ENCODE results near the gene LRRC49. TPM values are rescaled to one million over a fixed set of nuclear protein-coding genes. Genes with fewer than 3 reads are reported as not detected.

LRRC49 gene
- total and polyA plus RNA-seq, 2 donors (not counting 3 experiments of a cell fraction or from before 2014, with no cell fraction given), result 3.0 to 6.6 TPM

DNA sequence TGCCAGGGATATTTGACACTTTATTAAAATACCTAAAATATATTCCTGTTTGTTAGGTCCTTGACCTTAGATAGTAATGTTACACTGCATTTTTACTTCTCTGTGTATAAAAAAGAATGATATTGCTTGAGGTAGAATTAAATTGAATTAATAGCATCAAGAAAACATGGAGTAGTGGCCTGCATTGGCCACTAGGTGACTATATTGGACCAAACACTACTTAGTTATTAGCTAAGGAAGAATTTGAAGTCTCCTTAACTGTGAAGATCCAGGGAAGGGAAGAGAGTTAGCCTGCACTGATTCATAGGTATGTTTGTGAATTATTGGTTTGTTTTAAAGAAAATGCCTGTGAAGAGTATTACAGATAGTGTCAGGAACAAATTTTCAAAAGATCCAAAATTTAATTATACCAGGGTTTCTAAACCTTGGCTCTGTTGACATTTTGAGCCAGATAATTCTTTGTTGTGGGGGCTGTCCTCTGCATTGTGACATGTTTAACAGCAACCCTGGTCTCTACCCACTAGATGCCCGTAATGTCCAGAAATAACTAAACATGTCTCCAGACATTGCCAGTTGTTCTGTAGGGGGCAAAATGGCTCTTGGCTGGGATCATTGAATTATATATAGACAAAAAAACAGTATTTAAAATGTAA lies 119.0 kb downstream of the LRRC49 start:
- Histone ChIP-seq H3K4me2 (ENCODE audit: insufficient read depth, low read length) (no peak overlapping the region), H2AFZ (ENCODE audit: low read depth, low read length) (no peak overlapping the region), H3K9me1 (replicated peaks; ENCODE audit: control insufficient read depth, extremely low read depth, insufficient read depth, low read length) (no peaks in the 10 kb centered on the region), H3K9ac (replicated peaks; ENCODE audit: extremely low read depth, insufficient read depth, low read length) (no peak overlapping the region), H3K4me1 (ENCODE audit: control insufficient read depth, extremely low read depth, insufficient read depth, low read length) (no peaks in the 10 kb centered on the region), H3K36me3 (ENCODE audit: control insufficient read depth in 2 of 2, extremely low read depth in 1 of 2, insufficient read depth in 2 of 2, low read length in 2 of 2) (no peaks in the 10 kb centered on the region), H4K20me1 (replicated peaks; ENCODE audit: control insufficient read depth, extremely low read depth, insufficient read depth, low read length) (no peaks in the 10 kb centered on the region), H3K4me3 (replicated peaks in 1 of 3; ENCODE audit: insufficient read depth in 1 of 3, low read depth in 1 of 3, low read length in 3 of 3) (no peak overlapping the region), H3K79me2 (ENCODE audit: control insufficient read depth, insufficient read depth, low read length) (no peaks in the 10 kb centered on the region), H3K27ac (ENCODE audit: insufficient read depth, low read depth, low read length) (no peak overlapping the region), H3K9me3 (replicated peaks; ENCODE audit: control insufficient read depth, insufficient read depth, low read length) (no peaks in the 10 kb centered on the region), H3K27me3 (ENCODE audit: control insufficient read depth in 2 of 2, insufficient read depth in 2 of 2, low read length in 2 of 2) (no peaks in the 10 kb centered on the region)
- POLR2A ChIA-PET, result no interaction called here
- dilution Hi-C loops (cut with MboI; ENCODE audit: extremely low pct_ligation_motif_present, low sequenced_read_pairs) (no loop called here), intact Hi-C loops (cut with micrococcal nuclease) (loop anchor here (1.0 to 5.0 kb wide), 3 partner anchors 92 to 429 kb away; partner anchors contain the start of genes LRRC49 and THAP10)
- no TSS peak for BruUV-seq (replicated peaks)
- FAIRE-seq (peak; percentile 33), DNase-seq (ENCODE audit: low read depth, low spot score) (peak; percentile 56)
- CTCF ChIA-PET, result interaction anchor here (0.5 to 5.6 kb wide), 44 partner anchors 9 to 884 kb away, joined by 3 to 89 read pairs (median 4); partner anchors contain the start of genes LRRC49, THAP10 and THSD4
- TF ChIP-seq, protein P1, sequence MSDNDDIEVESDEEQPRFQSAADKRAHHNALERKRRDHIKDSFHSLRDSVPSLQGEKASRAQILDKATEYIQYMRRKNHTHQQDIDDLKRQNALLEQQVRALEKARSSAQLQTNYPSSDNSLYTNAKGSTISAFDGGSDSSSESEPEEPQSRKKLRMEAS (IDR thresholded peaks at IDR 0.05; ENCODE audit: insufficient read depth, insufficient read length), result no peak
- no peak for TF ChIP-seq MYC (IDR thresholded peaks at IDR 0.05; ENCODE audit: low read depth, low read length)
- TF ChIP-seq, protein P2, sequence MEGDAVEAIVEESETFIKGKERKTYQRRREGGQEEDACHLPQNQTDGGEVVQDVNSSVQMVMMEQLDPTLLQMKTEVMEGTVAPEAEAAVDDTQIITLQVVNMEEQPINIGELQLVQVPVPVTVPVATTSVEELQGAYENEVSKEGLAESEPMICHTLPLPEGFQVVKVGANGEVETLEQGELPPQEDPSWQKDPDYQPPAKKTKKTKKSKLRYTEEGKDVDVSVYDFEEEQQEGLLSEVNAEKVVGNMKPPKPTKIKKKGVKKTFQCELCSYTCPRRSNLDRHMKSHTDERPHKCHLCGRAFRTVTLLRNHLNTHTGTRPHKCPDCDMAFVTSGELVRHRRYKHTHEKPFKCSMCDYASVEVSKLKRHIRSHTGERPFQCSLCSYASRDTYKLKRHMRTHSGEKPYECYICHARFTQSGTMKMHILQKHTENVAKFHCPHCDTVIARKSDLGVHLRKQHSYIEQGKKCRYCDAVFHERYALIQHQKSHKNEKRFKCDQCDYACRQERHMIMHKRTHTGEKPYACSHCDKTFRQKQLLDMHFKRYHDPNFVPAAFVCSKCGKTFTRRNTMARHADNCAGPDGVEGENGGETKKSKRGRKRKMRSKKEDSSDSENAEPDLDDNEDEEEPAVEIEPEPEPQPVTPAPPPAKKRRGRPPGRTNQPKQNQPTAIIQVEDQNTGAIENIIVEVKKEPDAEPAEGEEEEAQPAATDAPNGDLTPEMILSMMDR (IDR thresholded peaks at IDR 0.05; ENCODE audit: extremely low read depth in 1 of 2, insufficient read depth in 1 of 2, low read depth in 1 of 2, low read length in 2 of 2), result peak; percentile 54 to 60
- no peak for TF ChIP-seq FOS (IDR thresholded peaks at IDR 0.05; ENCODE audit: borderline replicate concordance, insufficient read depth, low read length)
